GM21381 (cell line): ENCODE measurements around the gene GRID1.

Source experiments
- ATAC-seq: cut with Tn5 transposase; IDR thresholded peaks from one replicate; pipeline ENCODE4 v1.9.1; 2021; ENCODE audit warnings: mild to moderate bottlenecking, moderate library complexity; ENCODE audit not compliant: unreplicated experiment

Gene GRID1

GRCh38 chr10:85600026-85600743 lies 766.4 kb downstream of the GRID1 start:
- ATAC-seq, result no peak

GRCh38 chr10:85599081-85599480 lies 767.5 kb downstream of the GRID1 start:
- ATAC-seq, result no peak

- ATAC-seq, result no peak
Observed at GRCh38 chr10:85598646-85599045, 767.9 kb downstream of the GRID1 start.

GRCh38 chr10:85597006-85597405 lies 769.6 kb downstream of the GRID1 start:
- no peak for ATAC-seq

- ATAC-seq, result no peak
Observed at GRCh38 chr10:85596389-85596788, 770.2 kb downstream of the GRID1 start.

- ATAC-seq, result no peak
Observed at GRCh38 chr10:85594239-85594638, 772.4 kb downstream of the GRID1 start.

- ATAC-seq, result no peak
Observed at GRCh38 chr10:85593226-85593772, 773.3 kb downstream of the GRID1 start.

- no peak for ATAC-seq
Observed at GRCh38 chr10:85581371-85581770, 785.2 kb downstream of the GRID1 start.

GRCh38 chr10:85580585-85580984 lies 786.0 kb downstream of the GRID1 start:
- ATAC-seq, result no peak

- ATAC-seq, result no peak
Observed at GRCh38 chr10:85578860-85579259, 787.7 kb downstream of the GRID1 start.

- ATAC-seq, result no peak
Observed at GRCh38 chr10:85575441-85575840, 791.2 kb downstream of the GRID1 start.

- ATAC-seq, result no peak
Observed at GRCh38 chr10:85570871-85571270, 795.7 kb downstream of the GRID1 start.

- ATAC-seq, result no peak
Observed at GRCh38 chr10:85565381-85565780, 801.2 kb downstream of the GRID1 start.

- ATAC-seq, result no peak
Observed at GRCh38 chr10:85558533-85558932, 808.1 kb downstream of the GRID1 start.

GRCh38 chr10:85557706-85558105 lies 808.9 kb downstream of the GRID1 start:
- no peak for ATAC-seq

GRCh38 chr10:85557077-85557476 lies 809.5 kb downstream of the GRID1 start:
- ATAC-seq, result no peak
